HG02870 (cell line): ENCODE measurements around the gene CHRNE.
"Not testable (repeated sequence)": the region's sequence is repeated elsewhere in the genome, so short reads cannot be mapped to it uniquely, and the experiment has no call there.

Experiments
- ATAC-seq: cut with Tn5 transposase; IDR thresholded peaks from one replicate; pipeline ENCODE4 v1.9.1; 2021; ENCODE audit warnings: mild to moderate bottlenecking, moderate library complexity; ENCODE audit not compliant: unreplicated experiment

Gene CHRNE

DNA sequence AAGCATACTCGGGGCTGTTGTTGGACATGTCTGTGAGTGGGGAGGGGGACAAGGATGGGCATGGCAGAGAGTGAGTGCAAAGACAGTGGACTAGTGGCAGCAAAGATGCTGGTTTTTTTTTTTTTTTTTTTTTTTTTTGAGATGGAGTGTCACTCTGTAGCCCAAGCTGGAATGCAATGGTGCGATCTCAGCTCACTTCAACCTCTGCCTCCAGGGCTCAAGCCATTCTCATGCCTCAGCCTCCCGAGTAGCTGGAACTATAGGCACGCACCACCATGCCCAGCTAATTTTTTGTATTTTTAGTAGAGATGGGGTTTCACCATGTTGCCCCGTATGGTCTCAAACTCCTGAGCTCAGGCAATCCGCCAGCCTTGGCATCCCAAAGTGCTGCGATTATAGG lies 45.6 kb downstream of the CHRNE start:
- ATAC-seq = not testable (repeated sequence)

DNA sequence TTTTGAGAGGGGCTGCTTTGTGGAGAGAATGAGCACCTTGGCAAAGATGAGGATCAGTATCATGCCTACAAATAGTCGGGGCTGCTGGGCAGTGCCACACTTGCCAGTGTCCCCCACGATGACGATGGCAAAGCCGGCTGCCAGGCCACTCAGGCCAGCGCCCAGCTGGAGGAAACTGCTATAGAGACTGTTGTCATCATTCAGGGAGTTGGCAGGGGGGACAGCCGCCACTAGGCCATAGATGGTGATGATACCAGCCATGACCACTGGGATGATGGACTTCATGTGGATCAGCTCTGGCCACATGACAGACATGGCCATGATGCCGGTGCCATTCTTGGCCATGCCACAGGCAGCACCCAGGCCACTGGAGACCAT lies 46.0 kb downstream of the CHRNE start:
- no peak for ATAC-seq

DNA sequence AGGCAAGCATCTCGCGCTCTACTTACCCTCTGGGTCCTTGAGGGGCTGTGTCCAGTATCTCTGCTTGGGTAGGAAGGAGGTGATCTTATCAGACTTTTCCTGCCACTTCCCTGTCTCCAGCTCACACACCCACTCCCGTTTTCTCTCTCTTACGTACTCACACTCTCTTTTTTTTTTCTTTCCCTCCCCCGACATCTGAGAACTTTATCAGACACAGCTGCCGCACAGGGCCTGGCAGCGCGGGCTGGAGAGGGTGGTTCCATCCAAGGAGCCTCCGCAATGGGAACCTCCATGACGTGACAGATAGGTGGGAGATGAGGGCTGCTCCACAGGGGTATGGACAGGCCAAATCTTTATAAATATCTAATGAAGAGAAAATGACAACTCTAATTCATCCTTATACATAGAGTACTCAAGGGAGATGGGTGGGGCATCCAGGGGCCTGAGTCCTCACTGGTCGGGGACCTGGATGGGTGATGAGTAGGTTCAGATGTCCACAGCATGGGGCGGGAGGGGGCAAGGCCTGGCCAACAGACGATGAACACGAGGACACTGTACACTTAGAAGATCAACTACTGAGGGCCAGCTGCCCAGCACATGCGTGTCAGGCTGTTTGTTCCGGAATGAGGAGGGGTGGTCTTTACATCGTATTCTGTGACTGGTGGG lies 46.5 kb downstream of the CHRNE start:
- ATAC-seq = no peak

DNA sequence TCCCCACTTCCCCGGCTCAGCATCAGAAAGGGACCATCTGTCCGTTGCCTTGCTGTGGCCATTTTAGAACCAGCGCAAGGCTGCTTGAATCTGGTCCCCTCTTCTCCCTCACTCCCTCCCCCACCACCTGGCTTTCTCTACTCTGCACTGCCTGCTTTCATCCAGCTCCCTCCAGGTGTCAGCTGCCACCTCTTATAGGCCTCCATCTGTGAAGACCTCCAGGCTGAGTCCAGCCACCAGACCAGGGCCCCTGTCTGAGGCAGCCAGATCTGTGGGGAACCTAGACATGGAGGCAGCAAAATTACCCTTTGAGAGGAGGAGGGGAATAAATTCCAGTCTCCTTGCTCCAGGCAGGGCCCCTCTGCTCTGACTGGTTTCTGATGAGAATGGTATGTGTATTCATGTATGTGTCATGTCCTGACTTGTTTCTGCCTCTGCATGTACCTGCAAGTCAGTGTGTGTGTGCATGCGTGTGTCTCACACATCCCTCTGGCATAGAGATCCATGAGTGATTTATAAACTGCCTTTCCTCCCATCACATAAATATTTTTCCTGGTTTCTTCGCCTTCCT lies 48.7 kb downstream of the CHRNE start:
- ATAC-seq = no peak

DNA sequence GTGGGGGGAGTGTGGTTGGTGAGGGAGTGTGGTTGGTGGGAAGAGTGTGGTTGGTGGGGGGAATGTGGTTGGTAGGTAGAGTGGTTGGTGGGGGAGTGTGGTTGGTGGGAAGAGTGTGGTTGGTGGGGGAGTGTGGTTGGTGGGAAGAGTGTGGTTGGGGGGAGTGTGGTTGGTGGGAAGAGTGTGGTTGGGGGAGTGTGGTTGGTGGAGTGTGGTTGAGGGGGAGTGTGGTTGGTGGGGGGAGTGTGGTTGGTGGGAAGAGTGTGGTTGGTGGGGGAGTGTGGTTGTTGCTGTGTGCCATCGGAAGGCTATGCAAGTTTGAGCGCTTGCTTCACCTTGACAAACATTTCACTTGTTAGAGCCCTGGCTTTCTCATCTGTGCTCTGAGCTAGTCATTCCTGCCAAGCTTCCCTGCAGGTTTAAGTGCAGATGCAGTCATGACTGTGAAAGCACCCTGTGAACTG lies 49.7 kb downstream of the CHRNE start:
- no peak for ATAC-seq

DNA sequence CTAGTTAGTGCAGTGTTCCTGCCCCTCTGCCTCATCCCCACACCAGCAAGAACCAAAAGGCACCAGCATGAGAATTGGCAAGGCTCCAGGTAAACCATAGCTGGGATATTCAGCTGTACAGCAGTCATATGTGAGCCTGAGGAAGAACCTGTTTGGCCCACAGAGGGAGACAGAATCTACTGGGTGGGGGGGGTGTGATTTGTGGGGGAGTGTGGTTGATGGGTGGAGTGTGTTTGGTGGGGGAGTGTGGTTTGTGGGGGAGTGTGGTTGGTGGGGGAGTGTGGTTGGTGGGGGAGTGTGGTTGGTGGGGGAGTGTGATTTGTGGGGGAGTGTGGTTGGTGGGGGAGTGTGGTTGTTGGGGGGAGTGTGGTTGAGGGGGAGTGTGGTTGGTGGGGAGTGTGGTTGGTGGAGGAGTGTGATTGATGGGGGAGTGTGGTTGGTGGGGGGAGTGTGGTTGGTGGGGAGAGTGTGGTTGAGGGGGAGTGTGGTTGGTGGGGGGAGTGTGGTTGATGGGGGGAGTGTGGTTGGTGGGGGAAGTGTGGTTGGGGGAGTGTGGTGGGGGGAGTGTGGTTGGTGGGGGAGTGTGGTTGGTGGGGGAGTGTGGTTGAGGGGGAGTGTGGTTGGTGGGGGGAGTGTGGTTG lies 50.2 kb downstream of the CHRNE start:
- ATAC-seq = no peak

DNA sequence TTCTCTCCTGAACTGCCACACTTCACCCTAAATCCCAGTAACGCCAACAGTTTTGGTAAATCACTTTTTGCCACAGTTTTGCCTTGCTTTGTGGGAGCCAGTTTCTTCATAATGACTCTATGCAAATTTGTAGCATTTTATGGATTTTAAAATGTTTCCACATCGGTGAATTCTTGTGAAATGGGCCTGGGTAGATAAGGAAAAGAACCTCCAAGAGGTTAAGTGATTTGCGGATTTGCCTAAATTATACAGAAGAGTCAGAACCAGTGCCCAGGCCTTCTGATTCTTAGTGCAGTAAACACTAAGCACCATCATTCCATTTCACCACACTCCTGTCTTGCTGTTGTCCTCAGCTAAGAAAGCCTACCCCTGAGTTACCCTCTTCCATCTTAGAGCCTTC lies 51.8 kb downstream of the CHRNE start:
- ATAC-seq = no peak

DNA sequence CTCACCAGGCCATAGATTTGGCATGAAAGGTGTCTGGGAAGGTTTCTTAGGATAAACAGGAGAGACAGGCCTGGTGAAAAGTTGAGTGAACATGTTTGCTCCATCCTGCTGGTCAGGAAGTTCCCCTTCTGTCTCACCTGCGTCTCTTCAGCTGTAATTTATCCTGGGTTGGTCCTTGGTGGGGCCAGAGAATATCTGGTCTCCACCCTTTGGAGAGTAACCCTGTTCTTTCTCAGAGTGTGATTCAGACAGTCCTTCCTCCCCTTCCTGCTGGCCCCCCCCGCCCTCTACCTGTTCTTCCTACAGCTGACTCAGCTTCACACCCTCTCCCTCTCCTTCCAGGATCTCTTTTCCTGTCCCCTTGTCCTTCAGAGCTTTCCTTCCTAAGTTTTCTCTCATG lies 52.7 kb downstream of the CHRNE start:
- no peak for ATAC-seq

DNA sequence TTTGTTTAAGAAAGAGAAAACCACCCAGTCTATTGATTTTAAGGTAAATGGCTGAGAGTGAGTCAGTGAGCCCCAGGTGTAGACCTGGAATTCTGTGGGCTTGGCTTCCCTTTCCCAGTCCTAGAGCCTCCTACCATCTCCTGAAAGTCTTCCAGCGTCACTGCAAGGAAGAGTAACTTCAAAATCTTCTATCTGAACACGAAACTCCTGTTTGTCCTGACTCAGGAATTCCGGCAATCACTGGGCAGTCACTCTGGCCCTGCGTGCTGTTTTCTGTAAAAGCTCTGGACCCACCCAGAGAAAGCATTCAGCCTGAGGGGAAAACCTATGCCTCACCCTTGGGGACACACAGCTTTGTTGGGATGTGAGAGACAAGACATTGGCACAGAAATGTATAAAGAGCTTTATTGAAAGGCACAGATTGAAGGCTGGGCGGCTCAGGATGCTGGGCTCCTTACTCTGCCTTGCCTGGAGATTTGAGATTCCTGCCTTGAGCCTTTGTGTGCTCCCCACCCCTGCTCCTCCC lies 53.8 kb downstream of the CHRNE start:
- no peak for ATAC-seq
